GM18868 (cell line): ENCODE data around the gene S1PR1.
A peak's percentile ranks its signal among the peaks of the same experiment; 100 is the strongest.
"Not testable (repeated sequence)": the region's sequence is repeated elsewhere in the genome, so short reads cannot be mapped to it uniquely, and the experiment has no call there.

Source experiments
- ATAC-seq: cut with Tn5 transposase; IDR thresholded peaks from one replicate; pipeline ENCODE4 v1.9.1; 2021; ENCODE audit warnings: mild to moderate bottlenecking, moderate library complexity; ENCODE audit not compliant: unreplicated experiment

Gene S1PR1

GRCh38 chr1:101219924-101220870 lies 16.6 kb upstream of the S1PR1 start:
- ATAC-seq: no peak

DNA sequence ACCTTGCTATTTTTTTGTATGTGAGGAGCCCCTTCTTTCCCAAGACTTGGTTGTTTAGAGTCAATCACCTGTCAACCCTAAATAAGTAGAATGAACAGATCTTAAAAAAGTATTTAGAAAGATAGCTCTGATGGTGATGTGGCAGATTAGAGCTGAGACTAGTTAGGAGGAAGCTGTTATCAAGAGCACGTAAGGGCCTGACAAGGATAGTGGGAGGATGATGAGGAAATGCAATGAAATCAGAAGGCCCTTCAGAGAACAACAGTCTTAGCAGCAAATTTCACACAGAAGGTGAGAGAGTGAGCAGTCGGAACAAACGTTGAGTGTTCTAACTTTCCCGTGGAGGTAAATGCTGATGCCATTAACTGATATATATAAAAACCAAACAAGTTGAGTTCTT lies 15.9 kb upstream of the S1PR1 start:
- ATAC-seq: no peak

DNA sequence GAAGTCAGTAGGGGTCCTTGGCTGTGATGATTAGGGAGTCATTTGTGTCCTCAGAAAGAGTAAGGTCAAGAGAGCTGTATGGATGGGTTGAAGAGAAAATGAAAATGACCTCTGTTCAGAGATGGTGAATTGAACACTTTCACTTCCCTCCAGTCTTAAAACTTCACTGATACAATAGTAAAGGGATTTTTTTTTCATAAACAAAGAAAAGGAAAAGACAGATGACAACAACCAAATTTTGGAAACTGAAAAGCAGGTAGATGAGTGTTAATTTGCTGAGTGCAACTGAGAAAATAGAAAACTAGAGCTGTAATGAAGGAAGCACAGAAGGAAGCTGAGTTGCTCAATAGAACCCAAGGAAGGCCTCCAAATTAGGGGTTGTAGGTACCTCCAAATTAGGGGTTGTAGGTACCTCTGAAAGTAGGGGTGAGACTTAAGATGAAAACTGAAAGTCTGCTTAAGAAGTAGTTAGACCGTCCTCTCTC lies 14.8 kb upstream of the S1PR1 start:
- peak; percentile 98 for ATAC-seq

DNA sequence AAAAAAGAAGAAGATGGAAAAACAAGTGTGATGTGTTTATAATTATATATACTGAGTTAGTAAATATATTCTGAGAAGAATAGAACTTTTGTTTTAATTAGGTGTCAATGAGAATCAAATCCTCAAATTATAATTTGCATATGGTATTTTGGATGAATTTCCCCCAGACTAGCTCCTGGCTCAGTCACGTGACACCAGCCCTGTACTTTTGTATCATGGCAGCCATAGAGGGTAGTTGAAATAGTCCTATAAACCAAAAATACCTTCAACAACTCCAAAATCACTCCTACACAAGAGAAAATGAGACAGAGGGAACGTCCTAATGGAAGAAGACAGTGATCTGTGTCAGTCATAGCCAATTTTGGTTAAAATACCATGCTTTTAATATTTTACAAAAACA lies 9.0 kb upstream of the S1PR1 start:
- no peak for ATAC-seq

DNA sequence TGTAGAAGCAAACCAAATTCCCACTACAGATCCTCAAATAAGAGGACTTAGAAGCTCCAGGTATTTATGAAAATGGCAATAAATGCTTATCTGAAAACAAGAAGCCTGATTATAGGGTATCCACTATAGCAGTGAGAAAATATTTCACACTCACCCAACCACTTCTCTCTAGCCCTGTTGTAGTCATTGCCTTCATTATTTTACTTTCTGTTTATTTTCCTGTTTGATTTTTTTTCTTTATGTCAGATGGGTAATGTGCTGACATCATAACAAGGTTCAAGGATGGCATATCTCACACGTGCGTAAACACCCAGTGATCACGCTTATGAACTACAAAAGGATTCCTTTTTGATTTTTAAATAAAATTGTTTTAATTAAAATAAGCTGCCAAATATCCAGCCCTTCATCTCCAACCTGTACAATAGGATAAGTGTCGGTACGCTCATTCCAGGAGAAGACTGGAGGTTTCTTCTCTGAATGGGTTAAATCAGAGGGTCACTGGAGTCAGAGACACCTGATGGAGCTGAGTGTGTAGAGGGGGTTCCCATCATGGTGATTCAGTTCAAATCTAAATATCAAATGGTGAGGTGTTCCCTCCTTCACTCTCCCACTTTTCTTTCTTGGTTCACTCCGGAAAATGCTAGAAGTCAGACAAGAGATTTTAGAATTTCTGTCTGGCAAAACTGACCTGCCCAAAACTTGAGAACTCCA lies 8.2 kb upstream of the S1PR1 start:
- no peak for ATAC-seq

- ATAC-seq: not testable (repeated sequence)
These were observed 4.6 kb upstream of the S1PR1 start for GRCh38 chr1:101232182-101232581.

- no peak for ATAC-seq
These were observed 3.3 kb upstream of the S1PR1 start for GRCh38 chr1:101233495-101233894.

GRCh38 chr1:101235216-101235695 lies 1.6 kb upstream of the S1PR1 start:
- ATAC-seq: peak; percentile 0

GRCh38 chr1:101235696-101236515 lies 913 bp upstream of the S1PR1 start:
- peak; percentile 77 for ATAC-seq

DNA sequence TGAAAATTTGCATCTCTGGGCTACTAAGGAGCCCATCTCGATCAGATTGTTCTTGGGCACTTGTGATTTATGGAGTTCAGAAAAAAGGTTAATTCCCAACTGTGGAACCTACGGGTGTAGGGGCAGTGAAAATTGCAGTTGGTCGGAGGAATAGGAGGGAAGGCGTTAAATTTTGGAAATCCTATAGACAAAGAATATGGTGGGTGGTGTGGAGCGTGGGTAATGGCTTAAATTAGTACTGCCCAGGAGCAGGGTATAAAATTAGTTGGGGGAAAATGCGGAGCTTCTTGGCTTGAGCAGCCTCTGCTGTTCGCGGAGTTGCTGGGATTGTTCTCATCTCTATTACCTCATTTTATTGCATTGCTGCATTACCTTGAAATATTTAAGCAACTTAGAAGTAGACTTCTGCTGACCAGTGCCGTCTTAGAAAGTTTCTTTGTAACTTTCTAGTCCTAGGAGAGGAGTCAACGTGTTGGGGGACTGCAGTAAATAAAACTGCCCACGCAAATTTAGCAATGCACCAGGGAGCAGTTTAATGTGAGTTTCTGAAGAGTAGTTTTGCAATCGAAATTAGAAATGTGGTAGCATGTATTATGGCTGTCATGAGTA lies 514 bp downstream of the S1PR1 start:
- no peak for ATAC-seq

DNA sequence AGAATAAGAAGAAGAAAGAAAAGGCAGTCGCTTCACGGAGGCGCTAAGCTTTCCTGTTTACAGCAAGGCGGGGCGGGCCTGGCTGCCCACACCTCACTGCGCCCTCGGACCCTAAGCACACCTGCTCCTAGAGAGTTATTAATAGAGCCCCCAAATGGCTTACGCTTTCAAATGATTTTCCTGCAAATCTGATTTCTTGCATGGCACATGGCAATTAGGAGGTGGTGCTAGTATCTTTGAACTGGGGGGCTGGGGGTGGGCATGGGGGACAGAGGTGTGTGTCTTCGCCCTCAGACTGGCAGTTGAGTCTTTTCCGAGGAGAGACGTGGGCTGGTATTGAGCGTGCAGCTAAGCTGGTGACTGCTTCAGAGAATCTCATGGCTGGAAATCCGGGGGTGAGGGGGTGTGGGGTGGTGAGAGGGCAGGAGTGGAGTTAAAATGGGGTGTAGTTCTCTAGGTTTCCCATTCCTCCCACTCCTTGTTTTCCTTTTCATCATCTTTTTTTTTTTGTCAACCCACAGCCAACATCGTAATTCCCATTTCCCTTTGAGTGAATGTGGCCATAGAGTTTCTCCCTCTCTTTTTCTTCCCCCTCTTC lies 1.3 kb downstream of the S1PR1 start:
- no peak for ATAC-seq

DNA sequence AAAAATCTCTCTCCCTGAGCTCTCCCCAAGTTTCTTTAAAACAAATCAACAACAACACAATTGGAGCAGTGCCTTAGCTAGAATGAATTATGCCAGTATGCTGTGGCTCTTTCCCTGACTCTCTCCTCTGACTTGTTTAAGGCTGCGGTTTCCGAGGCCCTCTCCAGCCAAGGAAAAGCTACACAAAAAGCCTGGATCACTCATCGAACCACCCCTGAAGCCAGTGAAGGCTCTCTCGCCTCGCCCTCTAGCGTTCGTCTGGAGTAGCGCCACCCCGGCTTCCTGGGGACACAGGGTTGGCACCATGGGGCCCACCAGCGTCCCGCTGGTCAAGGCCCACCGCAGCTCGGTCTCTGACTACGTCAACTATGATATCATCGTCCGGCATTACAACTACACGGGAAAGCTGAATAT lies 1.9 kb downstream of the S1PR1 start:
- ATAC-seq: peak; percentile 23

GRCh38 chr1:101239095-101240040 lies 2.5 kb downstream of the S1PR1 start:
- ATAC-seq: no peak

DNA sequence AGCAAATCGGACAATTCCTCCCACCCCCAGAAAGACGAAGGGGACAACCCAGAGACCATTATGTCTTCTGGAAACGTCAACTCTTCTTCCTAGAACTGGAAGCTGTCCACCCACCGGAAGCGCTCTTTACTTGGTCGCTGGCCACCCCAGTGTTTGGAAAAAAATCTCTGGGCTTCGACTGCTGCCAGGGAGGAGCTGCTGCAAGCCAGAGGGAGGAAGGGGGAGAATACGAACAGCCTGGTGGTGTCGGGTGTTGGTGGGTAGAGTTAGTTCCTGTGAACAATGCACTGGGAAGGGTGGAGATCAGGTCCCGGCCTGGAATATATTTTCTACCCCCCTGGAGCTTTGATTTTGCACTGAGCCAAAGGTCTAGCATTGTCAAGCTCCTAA lies 3.2 kb downstream of the S1PR1 start:
- no peak for ATAC-seq

- peak; percentile 47 for ATAC-seq
These were observed 4.8 kb downstream of the S1PR1 start for GRCh38 chr1:101241485-101242225.

GRCh38 chr1:101242324-101243050 lies 5.7 kb downstream of the S1PR1 start:
- no peak for ATAC-seq

DNA sequence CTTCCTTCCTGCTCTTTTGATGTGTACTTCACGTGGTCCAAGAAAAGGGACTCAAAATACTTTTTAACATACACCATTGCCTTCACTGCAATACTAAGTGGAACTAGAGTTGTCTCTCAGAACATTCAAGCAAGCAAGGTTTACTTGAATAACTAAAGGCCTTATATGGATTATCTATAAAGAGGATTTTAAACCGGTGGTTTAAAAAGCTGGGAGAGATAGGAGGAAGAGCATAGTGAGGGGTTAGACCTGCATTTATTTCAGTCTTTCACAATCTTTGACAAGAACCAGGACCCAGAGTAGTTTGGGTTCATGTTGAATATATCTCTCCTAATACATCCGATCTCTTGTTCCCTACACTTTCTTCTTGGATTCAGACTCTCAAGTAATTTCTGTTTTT lies 6.9 kb downstream of the S1PR1 start:
- no peak for ATAC-seq

DNA sequence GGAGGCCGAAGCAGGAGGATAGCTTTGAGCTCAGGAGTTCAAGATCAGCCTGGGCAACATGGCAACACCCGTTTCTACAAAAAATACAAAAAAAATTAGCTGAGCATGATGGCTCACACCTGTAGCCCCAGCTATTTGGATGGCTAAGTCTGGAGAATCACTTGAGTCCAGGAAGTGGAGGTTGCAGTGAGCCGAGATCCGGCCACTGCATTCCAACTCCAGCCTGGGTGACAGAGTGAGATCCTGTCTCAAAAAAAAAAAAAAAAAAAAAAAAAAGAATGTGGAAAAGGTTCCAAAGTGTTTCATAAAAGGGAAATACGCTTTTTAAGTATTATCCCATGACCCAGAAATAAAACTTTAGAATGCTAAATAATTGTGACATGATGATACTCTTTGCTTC lies 8.0 kb downstream of the S1PR1 start:
- ATAC-seq: no peak
